Measurements from ENCODE around the gene KLHL18. TPM values are rescaled to one million over a fixed set of nuclear protein-coding genes. Genes with fewer than 3 reads are reported as not detected.
A peak's percentile ranks its signal among the peaks of the same experiment; 100 is the strongest.
"Not testable (repeated sequence)": the region's sequence is repeated elsewhere in the genome, so short reads cannot be mapped to it uniquely, and the experiment has no call there.

The KLHL18 gene
- total RNA-seq, 1 donor from 2014 or later, result 23.5 TPM

GRCh38 chr3:47347217-47347801, 64.6 kb downstream of the KLHL18 start:
- Histone ChIP-seq H3K36me3 (peaks cover 33% of the 10 kb centered on the region), H3K4me1 (peaks cover 5% of the 10 kb centered on the region), H3K9me3 (no peaks in the 10 kb centered on the region), H3K4me3 (no peak overlapping the region), H3K27ac (no peak overlapping the region), H3K27me3 (no peaks in the 10 kb centered on the region)
- intact Hi-C loops (cut with DNase I), result no loop called here
- TF ChIP-seq, protein P1, sequence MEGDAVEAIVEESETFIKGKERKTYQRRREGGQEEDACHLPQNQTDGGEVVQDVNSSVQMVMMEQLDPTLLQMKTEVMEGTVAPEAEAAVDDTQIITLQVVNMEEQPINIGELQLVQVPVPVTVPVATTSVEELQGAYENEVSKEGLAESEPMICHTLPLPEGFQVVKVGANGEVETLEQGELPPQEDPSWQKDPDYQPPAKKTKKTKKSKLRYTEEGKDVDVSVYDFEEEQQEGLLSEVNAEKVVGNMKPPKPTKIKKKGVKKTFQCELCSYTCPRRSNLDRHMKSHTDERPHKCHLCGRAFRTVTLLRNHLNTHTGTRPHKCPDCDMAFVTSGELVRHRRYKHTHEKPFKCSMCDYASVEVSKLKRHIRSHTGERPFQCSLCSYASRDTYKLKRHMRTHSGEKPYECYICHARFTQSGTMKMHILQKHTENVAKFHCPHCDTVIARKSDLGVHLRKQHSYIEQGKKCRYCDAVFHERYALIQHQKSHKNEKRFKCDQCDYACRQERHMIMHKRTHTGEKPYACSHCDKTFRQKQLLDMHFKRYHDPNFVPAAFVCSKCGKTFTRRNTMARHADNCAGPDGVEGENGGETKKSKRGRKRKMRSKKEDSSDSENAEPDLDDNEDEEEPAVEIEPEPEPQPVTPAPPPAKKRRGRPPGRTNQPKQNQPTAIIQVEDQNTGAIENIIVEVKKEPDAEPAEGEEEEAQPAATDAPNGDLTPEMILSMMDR (IDR thresholded peaks at IDR 0.05), result no peak
- DNase-seq (no peak), ATAC-seq (peak; percentile 84)

- DNase-seq (no peak), ATAC-seq (no peak)
- Histone ChIP-seq H3K4me1 (peaks cover 5% of the 10 kb centered on the region), H3K9me3 (no peaks in the 10 kb centered on the region), H3K27ac (no peak overlapping the region), H3K27me3 (no peaks in the 10 kb centered on the region), H3K4me3 (no peak overlapping the region), H3K36me3 (peaks cover 21% of the 10 kb centered on the region)
- TF ChIP-seq, protein P1 (IDR thresholded peaks at IDR 0.05), result no peak
- intact Hi-C loops (cut with DNase I), result no loop called here
Observed at GRCh38 chr3:47348411-47349154, 65.8 kb downstream of the KLHL18 start.

DNA sequence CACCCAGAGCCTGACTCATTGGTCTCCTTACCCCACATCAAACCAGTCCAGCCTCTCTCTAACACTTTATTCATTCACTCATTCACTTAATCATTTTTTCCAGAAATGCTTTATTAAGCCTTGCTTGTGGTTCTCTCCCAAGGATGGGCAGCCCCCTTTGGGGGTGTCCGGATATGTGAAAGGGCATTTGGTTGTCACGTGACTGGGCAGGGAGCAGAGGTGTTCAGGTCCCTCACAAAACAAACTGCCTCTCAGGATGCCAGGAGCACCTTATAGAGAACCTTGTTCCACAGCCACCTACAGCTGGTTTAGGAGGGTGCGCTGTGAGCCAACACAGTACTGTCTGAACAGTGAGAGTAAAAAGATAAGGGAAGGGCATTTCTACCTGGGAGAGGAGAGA, 72.3 kb downstream of the KLHL18 start:
- intact Hi-C loops (cut with DNase I), result no loop called here
- DNase-seq (no peak), ATAC-seq (no peak)
- H3K36me3 ChIP-seq, result no peaks in the 10 kb centered on the region
- TF ChIP-seq, protein P1 (IDR thresholded peaks at IDR 0.05), result no peak
- H3K9me3 ChIP-seq, result peaks cover 6% of the 10 kb centered on the region
- no peaks in the 10 kb centered on the region for H3K27me3 ChIP-seq
- no peak overlapping the region for H3K4me3 ChIP-seq
- no peaks in the 10 kb centered on the region for H3K4me1 ChIP-seq
- no peak overlapping the region for H3K27ac ChIP-seq

- TF ChIP-seq, protein P1 (IDR thresholded peaks at IDR 0.05), result no peak
- H3K27me3 ChIP-seq, result no peaks in the 10 kb centered on the region
- no peaks in the 10 kb centered on the region for H3K4me1 ChIP-seq
- intact Hi-C loops (cut with DNase I), result no loop called here
- no peak for ATAC-seq
- H3K9me3 ChIP-seq, result peaks cover 9% of the 10 kb centered on the region
- H3K4me3 ChIP-seq, result no peak overlapping the region
- peak; percentile 60 for DNase-seq
- no peak overlapping the region for H3K27ac ChIP-seq
- no peaks in the 10 kb centered on the region for H3K36me3 ChIP-seq
Observed at GRCh38 chr3:47356201-47356600, 73.5 kb downstream of the KLHL18 start.

- Histone ChIP-seq H3K36me3 (no peaks in the 10 kb centered on the region), H3K9me3 (peaks cover 9% of the 10 kb centered on the region), H3K27me3 (no peaks in the 10 kb centered on the region), H3K27ac (no peak overlapping the region), H3K4me3 (no peak overlapping the region), H3K4me1 (peaks cover 6% of the 10 kb centered on the region)
- ATAC-seq (no peak), DNase-seq (peak; percentile 15)
- intact Hi-C loops (cut with DNase I), result no loop called here
- TF ChIP-seq, protein P1 (IDR thresholded peaks at IDR 0.05), result no peak
Observed at GRCh38 chr3:47359323-47359722, 76.6 kb downstream of the KLHL18 start.

GRCh38 chr3:47360110-47360517, 77.4 kb downstream of the KLHL18 start:
- H3K9me3 ChIP-seq; H3K27ac ChIP-seq; H3K27me3 ChIP-seq; ATAC-seq; H3K4me1 ChIP-seq; DNase-seq; H3K4me3 ChIP-seq; H3K36me3 ChIP-seq; intact Hi-C loops (cut with DNase I): not testable (repeated sequence)
